ENCODE data around the gene RNU5D-1.
A peak's percentile ranks its signal among the peaks of the same experiment; 100 is the strongest.
"Not testable (repeated sequence)": the region's sequence is repeated elsewhere in the genome, so short reads cannot be mapped to it uniquely, and the experiment has no call there.

Gene RNU5D-1

GRCh38 chr1:44730741-44731512 lies at the start of gene RNU5D-1:
TSS of gene RNU5D-1 (minus strand) at chr1:44731170.
- peak; percentile 38 for FAIRE-seq

GRCh38 chr1:44780583-44781121 lies 49.7 kb upstream of the RNU5D-1 start:
- FAIRE-seq: no peak

- FAIRE-seq: no peak
Measured at GRCh38 chr1:44778705-44779576, 48.0 kb upstream of the RNU5D-1 start.

- FAIRE-seq: no peak
Measured at GRCh38 chr1:44777969-44778635, 47.1 kb upstream of the RNU5D-1 start.

GRCh38 chr1:44777547-44777946 lies 46.6 kb upstream of the RNU5D-1 start:
- FAIRE-seq: no peak

- no peak for FAIRE-seq
Measured at GRCh38 chr1:44776730-44777068, 45.7 kb upstream of the RNU5D-1 start.

GRCh38 chr1:44775930-44776729 lies 45.2 kb upstream of the RNU5D-1 start:
- no peak for FAIRE-seq

- no peak for FAIRE-seq
Measured at GRCh38 chr1:44775078-44775929, 44.3 kb upstream of the RNU5D-1 start, which contains the start of gene RPS8. TSS of gene RPS8 (plus strand) at chr1:44775540. CDS start at chr1:44775597, 57 bp downstream.

- FAIRE-seq: not testable (repeated sequence)
Measured at GRCh38 chr1:44766421-44766820, 35.5 kb upstream of the RNU5D-1 start.

- no peak for FAIRE-seq
Measured at GRCh38 chr1:44760876-44761275, 29.9 kb upstream of the RNU5D-1 start.

GRCh38 chr1:44759077-44759476 lies 28.1 kb upstream of the RNU5D-1 start:
- FAIRE-seq: no peak

- FAIRE-seq: no peak
Measured at GRCh38 chr1:44757420-44757819, 26.4 kb upstream of the RNU5D-1 start.

GRCh38 chr1:44747878-44748277 lies 16.9 kb upstream of the RNU5D-1 start:
- FAIRE-seq: no peak

- no peak for FAIRE-seq
Measured at GRCh38 chr1:44743211-44743610, 12.2 kb upstream of the RNU5D-1 start.

- FAIRE-seq: no peak
Measured at GRCh38 chr1:44740179-44740617, 9.2 kb upstream of the RNU5D-1 start.

- FAIRE-seq: peak; percentile 79
Measured at GRCh38 chr1:44739307-44740178, 8.6 kb upstream of the RNU5D-1 start, which contains the start of gene KIF2C. TSS of gene KIF2C (plus strand) at chr1:44739837. CDS start at chr1:44739933, 96 bp downstream.

- FAIRE-seq: not testable (repeated sequence)
Measured at GRCh38 chr1:44738953-44739306, 8.0 kb upstream of the RNU5D-1 start.

GRCh38 chr1:44735992-44736391 lies 5.0 kb upstream of the RNU5D-1 start:
- no peak for FAIRE-seq

- no peak for FAIRE-seq
Measured at GRCh38 chr1:44733784-44734183, 2.8 kb upstream of the RNU5D-1 start.

GRCh38 chr1:44733365-44733764 lies 2.4 kb upstream of the RNU5D-1 start:
- FAIRE-seq: no peak

Measured in islet of Langerhans (tissue), 1 donor.